Activated CD8-positive, alpha-beta T cell treated with anti-CD3 and anti-CD28 coated beads, Interleukin-2, amount 10 ng/mL, durations not matched to agents 7 days and 5 days (primary cell): Measurements from ENCODE around the gene WDFY4. TPM values are rescaled to one million over a fixed set of nuclear protein-coding genes. Genes with fewer than 3 reads are reported as not detected.

Experiments used
- ATAC-seq: fragments of 150-1000 bp; cut with Tn5 transposase; one replicate; pipeline ENCODE4 v1.10.0; 2021; ENCODE audit warnings: moderate library complexity
- CTCF ChIA-PET: fragments of 350-600 bp; sonication (Branson Sonifier 250); formaldehyde crosslinking; loops from one replicate; lab custom pipeline; 2021; ENCODE audit warnings: antibody characterized with exemption; lab: Charles Lee
- POLR2A ChIA-PET: fragments of 350-600 bp; sonication (Branson Sonifier 250); formaldehyde crosslinking; loops from one replicate; lab custom pipeline; 2021; ENCODE audit warnings: antibody characterized with exemption; lab: Charles Lee
- DNase-seq: peaks from one replicate; pipeline ENCODE4 v3.0.0-alpha.2; 2020
- H3K27ac Mint-ChIP-seq: one replicate; pipeline ENCODE4 v1.8.0; 2021; ENCODE audit warnings: mild to moderate bottlenecking, mixed read lengths
- H3K27me3 Mint-ChIP-seq: one replicate; pipeline ENCODE4 v1.8.0; 2021; ENCODE audit warnings: low read depth, mixed read lengths
- H3K36me3 Mint-ChIP-seq: one replicate; pipeline ENCODE4 v1.8.0; 2021; ENCODE audit warnings: low read depth, mixed read lengths
- H3K4me1 Mint-ChIP-seq: one replicate; pipeline ENCODE4 v1.8.0; 2021; ENCODE audit warnings: low read depth, mixed read lengths
- H3K4me3 Mint-ChIP-seq: one replicate; pipeline ENCODE4 v1.8.0; 2021; ENCODE audit warnings: mild to moderate bottlenecking, mixed read lengths
- H3K9me3 Mint-ChIP-seq: one replicate; pipeline ENCODE4 v1.8.0; 2022; ENCODE audit warnings: mixed read lengths; ENCODE audit not compliant: insufficient read depth
- total RNA-seq, 2 experiments: library from RNA; stranded (reverse); gene quantifications; one replicate each; pipeline ENCODE4 v1.2.3, GENCODE V29; 2021

The WDFY4 gene
- total RNA-seq, 2 experiments from 2014 or later = 0.16 to 0.37 TPM

GRCh38 chr10:48740015-48740707, 55.5 kb downstream of the WDFY4 start:
- Mint-ChIP-seq H3K27ac (no peak overlapping the region), H3K9me3 (no peaks in the 10 kb centered on the region), H3K4me1 (no peaks in the 10 kb centered on the region), H3K36me3 (no peaks in the 10 kb centered on the region), H3K4me3 (no peak overlapping the region), H3K27me3 (peaks cover 6% of the 10 kb centered on the region)
- ChIA-PET POLR2A (no interaction called here), CTCF (no interaction called here)
- DNase-seq (peak; percentile 8), ATAC-seq (no peak)

- H3K4me3 Mint-ChIP-seq = no peak overlapping the region
- ATAC-seq (no peak), DNase-seq (peak; percentile 3)
- ChIA-PET POLR2A (no interaction called here), CTCF (interaction anchor here (0.6 kb wide), 1 partner anchor 32 kb away, joined by 3 read pairs; no protein-coding TSS in a partner anchor)
- no peaks in the 10 kb centered on the region for H3K9me3 Mint-ChIP-seq
- H3K27ac Mint-ChIP-seq = no peak overlapping the region
- no peaks in the 10 kb centered on the region for H3K36me3 Mint-ChIP-seq
- no peaks in the 10 kb centered on the region for H3K4me1 Mint-ChIP-seq
- H3K27me3 Mint-ChIP-seq = peaks cover 4% of the 10 kb centered on the region
Observed at GRCh38 chr10:48740988-48741387, 56.3 kb downstream of the WDFY4 start.

- no peak overlapping the region for H3K27ac Mint-ChIP-seq
- peak; percentile 10 for DNase-seq
- no peaks in the 10 kb centered on the region for H3K4me1 Mint-ChIP-seq
- ATAC-seq = no peak
- H3K36me3 Mint-ChIP-seq = no peaks in the 10 kb centered on the region
- ChIA-PET POLR2A (no interaction called here), CTCF (no interaction called here)
- no peak overlapping the region for H3K4me3 Mint-ChIP-seq
- peaks cover 2% of the 10 kb centered on the region for H3K27me3 Mint-ChIP-seq
- no peaks in the 10 kb centered on the region for H3K9me3 Mint-ChIP-seq
Observed at GRCh38 chr10:48742891-48743860, 58.5 kb downstream of the WDFY4 start.

- Mint-ChIP-seq H3K36me3 (no peaks in the 10 kb centered on the region), H3K4me3 (no peak overlapping the region), H3K27me3 (peaks cover 2% of the 10 kb centered on the region), H3K4me1 (no peaks in the 10 kb centered on the region), H3K27ac (no peak overlapping the region), H3K9me3 (no peaks in the 10 kb centered on the region)
- ChIA-PET CTCF (no interaction called here), POLR2A (no interaction called here)
- DNase-seq (no peak), ATAC-seq (no peak)
Observed at GRCh38 chr10:48744587-48744986, 59.9 kb downstream of the WDFY4 start.

- POLR2A ChIA-PET = no interaction called here
- CTCF ChIA-PET = no interaction called here
- H3K9me3 Mint-ChIP-seq = no peaks in the 10 kb centered on the region
- H3K36me3 Mint-ChIP-seq = no peaks in the 10 kb centered on the region
- H3K27me3 Mint-ChIP-seq = peaks cover 2% of the 10 kb centered on the region
- DNase-seq (no peak), ATAC-seq (no peak)
- H3K27ac Mint-ChIP-seq = no peak overlapping the region
- no peaks in the 10 kb centered on the region for H3K4me1 Mint-ChIP-seq
- no peak overlapping the region for H3K4me3 Mint-ChIP-seq
Observed at GRCh38 chr10:48745662-48746245, 61.1 kb downstream of the WDFY4 start.

- Mint-ChIP-seq H3K27me3 (peaks cover 2% of the 10 kb centered on the region), H3K27ac (no peak overlapping the region), H3K36me3 (no peaks in the 10 kb centered on the region), H3K9me3 (no peaks in the 10 kb centered on the region), H3K4me1 (no peaks in the 10 kb centered on the region), H3K4me3 (no peak overlapping the region)
- ChIA-PET CTCF (no interaction called here), POLR2A (no interaction called here)
- ATAC-seq (no peak), DNase-seq (no peak)
Observed at GRCh38 chr10:48748573-48748972, 63.9 kb downstream of the WDFY4 start.

GRCh38 chr10:48749254-48749787, 64.6 kb downstream of the WDFY4 start:
- DNase-seq = peak; percentile 5
- ATAC-seq = no peak
- no peak overlapping the region for H3K27ac Mint-ChIP-seq
- no peak overlapping the region for H3K4me3 Mint-ChIP-seq
- ChIA-PET POLR2A (no interaction called here), CTCF (no interaction called here)
- H3K9me3 Mint-ChIP-seq = no peaks in the 10 kb centered on the region
- no peaks in the 10 kb centered on the region for H3K4me1 Mint-ChIP-seq
- H3K27me3 Mint-ChIP-seq = peaks cover 4% of the 10 kb centered on the region
- H3K36me3 Mint-ChIP-seq = no peaks in the 10 kb centered on the region

- no peak overlapping the region for H3K27ac Mint-ChIP-seq
- no peaks in the 10 kb centered on the region for H3K9me3 Mint-ChIP-seq
- DNase-seq (peak; percentile 9), ATAC-seq (no peak)
- H3K36me3 Mint-ChIP-seq = no peaks in the 10 kb centered on the region
- CTCF ChIA-PET = no interaction called here
- POLR2A ChIA-PET = no interaction called here
- no peaks in the 10 kb centered on the region for H3K4me1 Mint-ChIP-seq
- H3K4me3 Mint-ChIP-seq = no peak overlapping the region
- H3K27me3 Mint-ChIP-seq = peaks cover 7% of the 10 kb centered on the region
Observed at GRCh38 chr10:48750019-48750418, 65.3 kb downstream of the WDFY4 start.

- Mint-ChIP-seq H3K36me3 (no peaks in the 10 kb centered on the region), H3K4me3 (no peak overlapping the region), H3K9me3 (no peaks in the 10 kb centered on the region), H3K4me1 (no peaks in the 10 kb centered on the region), H3K27me3 (peaks cover 9% of the 10 kb centered on the region), H3K27ac (no peak overlapping the region)
- POLR2A ChIA-PET = no interaction called here
- CTCF ChIA-PET = no interaction called here
- ATAC-seq (no peak), DNase-seq (no peak)
Observed at GRCh38 chr10:48750991-48751390, 66.3 kb downstream of the WDFY4 start.

GRCh38 chr10:48751730-48752129, 67.1 kb downstream of the WDFY4 start:
- Mint-ChIP-seq H3K9me3 (no peaks in the 10 kb centered on the region), H3K4me1 (no peaks in the 10 kb centered on the region), H3K27me3 (peaks cover 9% of the 10 kb centered on the region), H3K4me3 (no peak overlapping the region), H3K27ac (no peak overlapping the region), H3K36me3 (no peaks in the 10 kb centered on the region)
- CTCF ChIA-PET = no interaction called here
- POLR2A ChIA-PET = no interaction called here
- no peak for ATAC-seq
- peak; percentile 7 for DNase-seq

- POLR2A ChIA-PET = no interaction called here
- CTCF ChIA-PET = no interaction called here
- Mint-ChIP-seq H3K9me3 (no peaks in the 10 kb centered on the region), H3K36me3 (no peaks in the 10 kb centered on the region), H3K27ac (no peak overlapping the region), H3K4me1 (no peaks in the 10 kb centered on the region), H3K27me3 (peaks cover 21% of the 10 kb centered on the region), H3K4me3 (no peak overlapping the region)
- DNase-seq = no peak
- ATAC-seq = no peak
Observed at GRCh38 chr10:48758411-48758810, 73.7 kb downstream of the WDFY4 start.
